C4-2B (cell line): ENCODE measurements around the gene CCSER2.
"Not testable (repeated sequence)": the region's sequence is repeated elsewhere in the genome, so short reads cannot be mapped to it uniquely, and the experiment has no call there.

Experiments
- H3K27ac ChIP-seq: fragments of 450-650 bp; 2 replicates; pipeline ENCODE4 v1.5.1; 2017
- ZFX ChIP-seq: fragments of 450-650 bp; IDR thresholded peaks from 2 replicates; pipeline ENCODE4 v1.6.1; 2017
- TF ChIP-seq, protein P1 (sequence below): fragments of 450-650 bp; conservative IDR thresholded peaks from 2 replicates; pipeline ENCODE4 v1.5.1; 2017; ENCODE audit warnings: mild to moderate bottlenecking

CCSER2 gene

GRCh38 chr10:84412482-84412881 is 84.1 kb downstream of the CCSER2 start:
- no peak overlapping the region for H3K27ac ChIP-seq
- TF ChIP-seq ZFX: no peak
- TF ChIP-seq, protein P1, sequence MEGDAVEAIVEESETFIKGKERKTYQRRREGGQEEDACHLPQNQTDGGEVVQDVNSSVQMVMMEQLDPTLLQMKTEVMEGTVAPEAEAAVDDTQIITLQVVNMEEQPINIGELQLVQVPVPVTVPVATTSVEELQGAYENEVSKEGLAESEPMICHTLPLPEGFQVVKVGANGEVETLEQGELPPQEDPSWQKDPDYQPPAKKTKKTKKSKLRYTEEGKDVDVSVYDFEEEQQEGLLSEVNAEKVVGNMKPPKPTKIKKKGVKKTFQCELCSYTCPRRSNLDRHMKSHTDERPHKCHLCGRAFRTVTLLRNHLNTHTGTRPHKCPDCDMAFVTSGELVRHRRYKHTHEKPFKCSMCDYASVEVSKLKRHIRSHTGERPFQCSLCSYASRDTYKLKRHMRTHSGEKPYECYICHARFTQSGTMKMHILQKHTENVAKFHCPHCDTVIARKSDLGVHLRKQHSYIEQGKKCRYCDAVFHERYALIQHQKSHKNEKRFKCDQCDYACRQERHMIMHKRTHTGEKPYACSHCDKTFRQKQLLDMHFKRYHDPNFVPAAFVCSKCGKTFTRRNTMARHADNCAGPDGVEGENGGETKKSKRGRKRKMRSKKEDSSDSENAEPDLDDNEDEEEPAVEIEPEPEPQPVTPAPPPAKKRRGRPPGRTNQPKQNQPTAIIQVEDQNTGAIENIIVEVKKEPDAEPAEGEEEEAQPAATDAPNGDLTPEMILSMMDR: no peak

DNA sequence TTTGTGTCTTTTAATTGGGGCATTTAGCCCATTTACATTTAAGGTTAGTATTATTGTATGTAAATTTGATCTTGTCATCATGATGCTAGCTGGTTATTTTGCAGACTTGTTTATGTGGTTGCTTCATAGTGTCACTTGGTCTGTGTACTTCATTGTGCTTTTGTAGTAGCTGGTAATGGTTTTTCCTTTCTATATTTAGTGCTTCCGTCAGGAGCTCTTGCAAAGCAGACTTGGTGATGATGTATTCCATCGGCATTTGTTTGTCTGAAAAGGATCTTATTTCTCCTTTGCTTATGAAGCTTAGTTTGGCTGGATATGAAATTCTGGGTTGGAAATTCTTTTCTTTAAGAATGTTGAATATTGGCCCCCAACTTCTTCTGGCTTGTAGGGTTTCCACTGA is 85.7 kb downstream of the CCSER2 start:
- not testable (repeated sequence) for H3K27ac ChIP-seq

- no peak for TF ChIP-seq ZFX
- TF ChIP-seq, protein P1: no peak
- H3K27ac ChIP-seq: no peak overlapping the region
Measured at GRCh38 chr10:84415539-84416244, 87.3 kb downstream of the CCSER2 start.

DNA sequence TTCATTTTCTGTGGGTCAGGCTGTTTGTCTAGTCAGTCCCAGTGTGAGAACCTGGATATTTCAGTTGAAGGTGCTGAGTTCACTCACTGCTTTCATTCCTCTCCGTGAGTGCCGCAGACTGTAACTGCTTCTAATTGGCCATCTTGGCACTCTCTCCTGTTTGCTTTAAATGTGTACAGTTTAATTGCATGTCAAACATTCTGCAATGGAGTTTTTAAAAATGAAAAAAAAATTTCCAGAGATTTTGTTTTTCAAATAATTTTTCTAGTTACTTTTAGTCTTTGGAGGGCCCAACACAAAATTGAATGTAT is 87.8 kb downstream of the CCSER2 start:
- TF ChIP-seq ZFX: no peak
- TF ChIP-seq, protein P1: no peak
- no peak overlapping the region for H3K27ac ChIP-seq

DNA sequence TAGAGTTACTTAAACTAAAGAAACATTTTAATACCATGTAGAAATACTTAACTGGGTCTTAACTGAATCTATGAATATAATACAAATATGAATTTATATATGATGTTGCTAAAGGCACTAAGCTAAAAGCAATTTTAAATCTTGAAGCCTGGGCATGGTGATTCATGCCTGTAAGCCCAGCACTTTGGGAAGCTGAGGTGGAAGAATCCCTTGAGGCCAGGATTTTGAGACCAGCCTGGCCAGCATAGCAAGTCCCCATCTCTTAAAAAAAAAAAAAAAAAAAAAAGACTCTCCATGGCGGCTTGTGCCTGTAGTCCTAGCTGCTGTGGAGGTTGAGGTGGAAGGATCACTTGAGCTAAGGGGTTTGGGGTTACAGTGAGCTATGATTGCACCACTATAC is 95.3 kb downstream of the CCSER2 start:
- TF ChIP-seq, protein P1: no peak
- no peak for TF ChIP-seq ZFX

DNA sequence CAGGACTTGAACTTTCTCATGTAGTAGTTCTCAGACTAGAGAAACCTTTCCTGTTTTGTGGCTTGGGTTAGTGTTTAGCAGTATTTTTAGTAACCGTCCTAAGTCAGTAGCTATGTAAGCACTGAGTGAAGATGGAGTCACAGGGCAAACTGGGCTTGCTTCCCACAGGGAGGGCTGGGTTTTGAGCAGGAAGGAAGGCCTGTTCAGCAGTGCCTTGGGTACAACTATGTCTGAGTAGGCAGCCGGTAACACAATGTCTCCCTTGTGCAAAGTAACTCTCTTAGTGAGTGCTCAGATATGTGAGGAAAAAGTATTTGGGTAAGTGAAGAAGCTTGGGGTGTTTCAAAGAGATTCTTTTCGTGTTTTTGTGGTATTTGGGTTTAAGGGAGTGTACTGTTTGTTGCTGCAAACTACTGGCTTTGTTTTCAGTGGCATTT is 96.4 kb downstream of the CCSER2 start:
- TF ChIP-seq, protein P1: no peak
- peak; percentile 29; the same call in 1 of the 2 replicates for TF ChIP-seq ZFX
- no peak overlapping the region for H3K27ac ChIP-seq

More for the DNA sequence above, 95.3 kb downstream of the CCSER2 start:
- H3K27ac ChIP-seq: no peak overlapping the region

GRCh38 chr10:84427903-84428650 is 99.7 kb downstream of the CCSER2 start:
- no peak overlapping the region for H3K27ac ChIP-seq
- no peak for TF ChIP-seq ZFX
- TF ChIP-seq, protein P1: no peak
